Measurements from ENCODE around the gene TEX22. TPM values are rescaled to one million over a fixed set of nuclear protein-coding genes. Genes with fewer than 3 reads are reported as not detected.

The TEX22 gene
- polyA plus RNA-seq, 12 donors: 0.11 to 2.3 (median 0.94) TPM; not detected in 2

GRCh38 chr14:105455766-105456660, 57.7 kb downstream of the TEX22 start:
- no peak for DNase-seq

- no peak for DNase-seq
Measured at GRCh38 chr14:105456736-105457617, 58.6 kb downstream of the TEX22 start.

- no peak for DNase-seq
Measured at GRCh38 chr14:105458010-105458409, 59.7 kb downstream of the TEX22 start.

- DNase-seq: no peak
Measured at GRCh38 chr14:105458571-105458970, 60.2 kb downstream of the TEX22 start.

- no peak for DNase-seq
Measured at GRCh38 chr14:105460116-105460515, 61.8 kb downstream of the TEX22 start.

- no peak for DNase-seq
Measured at GRCh38 chr14:105460616-105461015, 62.3 kb downstream of the TEX22 start.

- DNase-seq: no peak
Measured at GRCh38 chr14:105461903-105462302, 63.6 kb downstream of the TEX22 start.

Other genes starting within 250 kb of the TEX22 start
- gene JAG2, start 229.8 kb upstream of the TEX22 start, polyA plus RNA-seq (ENCODE audit: insufficient read length in 12 of 12): 10 to 100 TPM in 11 of 12 donors, not detected in 1; 23.7 to 54.1 (median 34.0) TPM
- gene NUDT14, start 217.2 kb upstream of the TEX22 start, polyA plus RNA-seq (ENCODE audit: insufficient read length in 12 of 12): 10 to 100 TPM in 9 of 12 donors, 1 to 10 TPM in 2, not detected in 1; 9.6 to 21.3 (median 12.9) TPM
- 10 to 100 TPM in 11 of 12 donors, not detected in 1; 26.5 to 43.9 (median 36.3) TPM for gene BTBD6, start 150.0 kb upstream of the TEX22 start, polyA plus RNA-seq (ENCODE audit: insufficient read length in 12 of 12)
- gene BRF1, start 97.5 kb upstream of the TEX22 start, polyA plus RNA-seq (ENCODE audit: insufficient read length in 12 of 12): 10 to 100 TPM in 11 of 12 donors, not detected in 1; 19.7 to 28.2 (median 21.4) TPM
- gene PACS2, start 83.8 kb upstream of the TEX22 start, polyA plus RNA-seq (ENCODE audit: insufficient read length in 12 of 12): 100 to 1,000 TPM in 1 of 12 donors, 10 to 100 TPM in 10, not detected in 1; 67.5 to 107 (median 84.6) TPM
- 100 to 1,000 TPM in 2 of 12 donors, 10 to 100 TPM in 9, not detected in 1; 63.7 to 114 (median 75.3) TPM for gene MTA1, start 21.3 kb downstream of the TEX22 start, polyA plus RNA-seq (ENCODE audit: insufficient read length in 12 of 12)
- 100 to 1,000 TPM in 11 of 12 donors, not detected in 1; 132 to 277 (median 183) TPM for gene CRIP2, start 76.3 kb downstream of the TEX22 start, polyA plus RNA-seq (ENCODE audit: insufficient read length in 12 of 12)
- 10 to 100 TPM in 11 of 12 donors, not detected in 1; 23.4 to 90.6 (median 40.0) TPM for gene CRIP1, start 88.3 kb downstream of the TEX22 start, polyA plus RNA-seq (ENCODE audit: insufficient read length in 12 of 12)
- gene TEDC1, start 92.7 kb downstream of the TEX22 start, polyA plus RNA-seq (ENCODE audit: insufficient read length in 12 of 12): 1 to 10 TPM in 10 of 12 donors, not detected in 2; 2.2 to 7.1 (median 5.3) TPM
- gene TMEM121, start 128.0 kb downstream of the TEX22 start, polyA plus RNA-seq (ENCODE audit: insufficient read length in 12 of 12): 1 to 10 TPM in 10 of 12 donors, not detected in 2; 1.0 to 3.1 (median 1.5) TPM

Measured in muscle of arm (tissue), 12 donors.